Progenitor cell of endocrine pancreas (in vitro differentiated cells): ENCODE results near the gene SCFD2. TPM values are rescaled to one million over a fixed set of nuclear protein-coding genes. Genes with fewer than 3 reads are reported as not detected.

ENCODE experiments used
- DNase-seq: peaks from one replicate; pipeline ENCODE4 v3.0.0; 2021; ENCODE audit warnings: low spot score; ENCODE audit not compliant: unreplicated experiment
- H3K27ac Mint-ChIP-seq: 2 replicates; pipeline ENCODE4 v1.8.0; 2021; ENCODE audit warnings: mild to moderate bottlenecking, moderate library complexity, mixed read lengths
- H3K27me3 Mint-ChIP-seq: 2 replicates; pipeline ENCODE4 v1.8.0; 2021; ENCODE audit warnings: mixed read lengths
- H3K36me3 Mint-ChIP-seq: 2 replicates; pipeline ENCODE4 v1.8.0; 2022; ENCODE audit warnings: mixed read lengths; ENCODE audit not compliant: insufficient read depth
- H3K4me1 Mint-ChIP-seq: 2 replicates; pipeline ENCODE4 v1.8.0; 2021; ENCODE audit warnings: low read depth, mixed read lengths
- H3K4me3 Mint-ChIP-seq: 2 replicates; pipeline ENCODE4 v1.8.0; 2021; ENCODE audit warnings: low read depth, mild to moderate bottlenecking, moderate library complexity, mixed read lengths
- H3K9me3 Mint-ChIP-seq: 2 replicates; pipeline ENCODE4 v1.8.0; 2021; ENCODE audit warnings: low read depth, mixed read lengths
- CTCF ChIP-seq: fragments of 200-600 bp; sonication (generic); IDR thresholded peaks from one replicate; pipeline ENCODE4 v1.5.0; 2021; ENCODE audit warnings: antibody characterized with exemption, mild to moderate bottlenecking; ENCODE audit not compliant: unreplicated experiment
- total RNA-seq: library from RNA; stranded (reverse); gene quantifications from 2 replicates; pipeline ENCODE4 v1.2.1, GENCODE V29; 2021

SCFD2 gene
- total RNA-seq, 1 donor from 2014 or later = 12.5 TPM

GRCh38 chr4:52824270-52824602 is 541.6 kb downstream of the SCFD2 start:
- Mint-ChIP-seq H3K27ac (peak overlapping the region; percentile 92), H3K4me3 (no peak overlapping the region), H3K36me3 (no peaks in the 10 kb centered on the region), H3K4me1 (peaks cover 16% of the 10 kb centered on the region), H3K9me3 (no peaks in the 10 kb centered on the region), H3K27me3 (no peaks in the 10 kb centered on the region)
- TF ChIP-seq CTCF = no peak
- no peak for DNase-seq

GRCh38 chr4:52823702-52824092 is 542.2 kb downstream of the SCFD2 start:
- no peak overlapping the region for H3K27ac Mint-ChIP-seq
- H3K4me3 Mint-ChIP-seq = no peak overlapping the region
- no peaks in the 10 kb centered on the region for H3K27me3 Mint-ChIP-seq
- no peaks in the 10 kb centered on the region for H3K36me3 Mint-ChIP-seq
- TF ChIP-seq CTCF = no peak
- DNase-seq = no peak
- H3K4me1 Mint-ChIP-seq = peaks cover 16% of the 10 kb centered on the region
- H3K9me3 Mint-ChIP-seq = no peaks in the 10 kb centered on the region

Other genes with a start within 250 kb of the SCFD2 start
- 71.6 and 84.2 TPM in 2 replicates for gene FIP1L1, start 11.6 kb upstream of the SCFD2 start, total RNA-seq
- 19.8 and 21.7 TPM in 2 replicates for gene LNX1, start 225.4 kb upstream of the SCFD2 start, total RNA-seq